K562 (cell line): Measurements from ENCODE around the gene FIGNL1.

Source experiments
- BRF1 ChIP-seq: IDR thresholded peaks from 3 replicates; pipeline ENCODE4 v1.6.1; 2011; ENCODE audit warnings: borderline replicate concordance, mild to moderate bottlenecking; ENCODE audit not compliant: insufficient read length; ENCODE audit errors: extremely low read depth
- HDAC3 ChIP-seq: fragments of 450-650 bp; IDR thresholded peaks from 2 replicates; pipeline ENCODE4 v1.6.1; 2018; ENCODE audit warnings: borderline replicate concordance, mild to moderate bottlenecking, moderate library complexity; ENCODE audit not compliant: partially characterized antibody
- JUNB ChIP-seq: fragments of 450-650 bp; formaldehyde crosslinking; conservative IDR thresholded peaks from 2 replicates; pipeline ENCODE4 v1.4.0; 2020; ENCODE audit warnings: mild to moderate bottlenecking
- NR2F6 ChIP-seq: fragments of 450-650 bp; formaldehyde crosslinking; IDR thresholded peaks from 2 replicates; pipeline ENCODE4 v1.4.0; 2020; ENCODE audit warnings: mild to moderate bottlenecking
- RB1 ChIP-seq: fragments of 450-650 bp; IDR thresholded peaks from 2 replicates; pipeline ENCODE4 v1.6.1; 2017; ENCODE audit warnings: low read depth, mild to moderate bottlenecking
- TCF7L2 ChIP-seq: fragments of 150-350 bp; IDR thresholded peaks from 2 replicates; pipeline ENCODE4 v1.6.1; 2016; ENCODE audit warnings: low read depth, mild to moderate bottlenecking, low read length, moderate library complexity
- ZNF165 ChIP-seq: fragments of 250-450 bp; sonication (Bioruptor Pico); IDR thresholded peaks from 2 replicates; pipeline ENCODE4 v1.4.0; 2020; ENCODE audit warnings: borderline replicate concordance
- ZNF274 ChIP-seq: IDR thresholded peaks from 2 replicates; pipeline ENCODE4 v1.6.1; 2011; ENCODE audit warnings: low read depth, mild to moderate bottlenecking, low read length, moderate library complexity, borderline replicate concordance
- TF ChIP-seq, protein P1 (sequence below): fragments of 450-650 bp; IDR thresholded peaks from 2 replicates; pipeline ENCODE4 v1.6.1; 2018; ENCODE audit not compliant: partially characterized antibody
- TF ChIP-seq, protein P2 (sequence below), 3 experiments: IDR thresholded peaks in 2 of 3; conservative IDR thresholded peaks in 1 of 3; 2 replicates each; pipeline ENCODE4 v1.5.1; 2011 to 2012; ENCODE audit warnings: low read length in 3 of 3, mild to moderate bottlenecking in 3 of 3, control low read depth in 2 of 3, improper control_type of control experiment in 1 of 3, inconsistent platforms in 1 of 3, low read depth in 1 of 3, mixed read lengths in 1 of 3, moderate library complexity in 1 of 3; ENCODE audit not compliant: insufficient read depth in 2 of 3
- TF ChIP-seq, protein P3 (sequence below): sonication (generic); formaldehyde crosslinking; IDR thresholded peaks from 2 replicates; pipeline ENCODE4 v1.8.0; 2023; ENCODE audit warnings: mild to moderate bottlenecking, missing genetic modification reagents
- TF ChIP-seq, protein P4 (sequence below): sonication (generic); formaldehyde crosslinking; IDR thresholded peaks from 2 replicates; pipeline ENCODE4 v1.8.1; 2023; ENCODE audit warnings: mild to moderate bottlenecking, missing genetic modification reagents
- TF ChIP-seq, protein P5 (sequence below): fragments of 250-450 bp; sonication (Bioruptor Pico); IDR thresholded peaks from 2 replicates; pipeline ENCODE4 v1.8.0; 2021; ENCODE audit warnings: borderline replicate concordance, mild to moderate bottlenecking, moderate library complexity; ENCODE audit not compliant: poor library complexity, severe bottlenecking
- TF ChIP-seq, protein P6 (sequence below): sonication (generic); formaldehyde crosslinking; IDR thresholded peaks from 2 replicates; pipeline ENCODE4 v1.8.1; 2023; ENCODE audit warnings: mild to moderate bottlenecking, missing genetic modification reagents

DNA sequence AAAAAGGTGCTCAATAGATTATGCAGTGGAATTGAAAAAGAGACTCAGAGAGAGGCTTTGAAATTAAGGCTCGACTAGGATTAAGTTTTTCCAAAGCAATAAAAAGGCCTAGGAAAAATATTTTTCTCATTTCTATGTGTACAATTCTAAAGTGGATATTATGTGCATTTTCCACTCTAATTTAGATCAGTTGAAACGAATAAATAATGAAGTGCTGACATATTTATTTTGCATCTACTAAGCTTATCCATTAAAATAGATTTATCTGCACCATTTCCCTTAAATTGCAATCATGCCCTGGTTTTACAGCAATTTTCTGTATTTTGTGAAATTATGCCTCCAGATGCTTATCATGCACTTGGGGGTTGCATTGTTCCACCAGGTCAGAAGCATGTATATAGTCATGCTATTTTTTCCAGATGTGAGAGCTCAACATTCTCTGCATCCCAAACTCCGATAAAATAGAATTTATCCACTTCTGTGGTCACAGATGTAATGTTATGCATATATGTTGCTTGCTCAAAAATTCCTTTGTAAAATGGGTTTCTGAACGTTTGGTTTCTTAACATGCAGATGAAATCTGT is 18.3 kb downstream of the FIGNL1 start:
- TF ChIP-seq, protein P1, sequence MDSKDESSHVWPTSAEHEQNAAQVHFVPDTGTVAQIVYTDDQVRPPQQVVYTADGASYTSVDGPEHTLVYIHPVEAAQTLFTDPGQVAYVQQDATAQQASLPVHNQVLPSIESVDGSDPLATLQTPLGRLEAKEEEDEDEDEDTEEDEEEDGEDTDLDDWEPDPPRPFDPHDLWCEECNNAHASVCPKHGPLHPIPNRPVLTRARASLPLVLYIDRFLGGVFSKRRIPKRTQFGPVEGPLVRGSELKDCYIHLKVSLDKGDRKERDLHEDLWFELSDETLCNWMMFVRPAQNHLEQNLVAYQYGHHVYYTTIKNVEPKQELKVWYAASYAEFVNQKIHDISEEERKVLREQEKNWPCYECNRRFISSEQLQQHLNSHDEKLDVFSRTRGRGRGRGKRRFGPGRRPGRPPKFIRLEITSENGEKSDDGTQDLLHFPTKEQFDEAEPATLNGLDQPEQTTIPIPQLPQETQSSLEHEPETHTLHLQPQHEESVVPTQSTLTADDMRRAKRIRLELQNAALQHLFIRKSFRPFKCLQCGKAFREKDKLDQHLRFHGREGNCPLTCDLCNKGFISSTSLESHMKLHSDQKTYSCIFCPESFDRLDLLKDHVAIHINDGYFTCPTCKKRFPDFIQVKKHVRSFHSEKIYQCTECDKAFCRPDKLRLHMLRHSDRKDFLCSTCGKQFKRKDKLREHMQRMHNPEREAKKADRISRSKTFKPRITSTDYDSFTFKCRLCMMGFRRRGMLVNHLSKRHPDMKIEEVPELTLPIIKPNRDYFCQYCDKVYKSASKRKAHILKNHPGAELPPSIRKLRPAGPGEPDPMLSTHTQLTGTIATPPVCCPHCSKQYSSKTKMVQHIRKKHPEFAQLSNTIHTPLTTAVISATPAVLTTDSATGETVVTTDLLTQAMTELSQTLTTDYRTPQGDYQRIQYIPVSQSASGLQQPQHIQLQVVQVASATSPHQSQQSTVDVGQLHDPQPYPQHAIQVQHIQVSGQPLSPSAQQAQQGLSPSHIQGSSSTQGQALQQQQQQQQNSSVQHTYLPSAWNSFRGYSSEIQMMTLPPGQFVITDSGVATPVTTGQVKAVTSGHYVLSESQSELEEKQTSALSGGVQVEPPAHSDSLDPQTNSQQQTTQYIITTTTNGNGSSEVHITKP = no peak
- TF ChIP-seq, protein P2, sequence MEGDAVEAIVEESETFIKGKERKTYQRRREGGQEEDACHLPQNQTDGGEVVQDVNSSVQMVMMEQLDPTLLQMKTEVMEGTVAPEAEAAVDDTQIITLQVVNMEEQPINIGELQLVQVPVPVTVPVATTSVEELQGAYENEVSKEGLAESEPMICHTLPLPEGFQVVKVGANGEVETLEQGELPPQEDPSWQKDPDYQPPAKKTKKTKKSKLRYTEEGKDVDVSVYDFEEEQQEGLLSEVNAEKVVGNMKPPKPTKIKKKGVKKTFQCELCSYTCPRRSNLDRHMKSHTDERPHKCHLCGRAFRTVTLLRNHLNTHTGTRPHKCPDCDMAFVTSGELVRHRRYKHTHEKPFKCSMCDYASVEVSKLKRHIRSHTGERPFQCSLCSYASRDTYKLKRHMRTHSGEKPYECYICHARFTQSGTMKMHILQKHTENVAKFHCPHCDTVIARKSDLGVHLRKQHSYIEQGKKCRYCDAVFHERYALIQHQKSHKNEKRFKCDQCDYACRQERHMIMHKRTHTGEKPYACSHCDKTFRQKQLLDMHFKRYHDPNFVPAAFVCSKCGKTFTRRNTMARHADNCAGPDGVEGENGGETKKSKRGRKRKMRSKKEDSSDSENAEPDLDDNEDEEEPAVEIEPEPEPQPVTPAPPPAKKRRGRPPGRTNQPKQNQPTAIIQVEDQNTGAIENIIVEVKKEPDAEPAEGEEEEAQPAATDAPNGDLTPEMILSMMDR (IDR thresholded peaks at IDR 0.05 in 2 of 3, conservative IDR thresholded peaks at IDR 0.05 in 1 of 3; ENCODE audit: insufficient read depth in 2 of 3, low read depth in 1 of 3, low read length in 3 of 3) = no peak
- no peak for TF ChIP-seq BRF1
- no peak for TF ChIP-seq RB1
- no peak for TF ChIP-seq ZNF274
- TF ChIP-seq, protein P3, sequence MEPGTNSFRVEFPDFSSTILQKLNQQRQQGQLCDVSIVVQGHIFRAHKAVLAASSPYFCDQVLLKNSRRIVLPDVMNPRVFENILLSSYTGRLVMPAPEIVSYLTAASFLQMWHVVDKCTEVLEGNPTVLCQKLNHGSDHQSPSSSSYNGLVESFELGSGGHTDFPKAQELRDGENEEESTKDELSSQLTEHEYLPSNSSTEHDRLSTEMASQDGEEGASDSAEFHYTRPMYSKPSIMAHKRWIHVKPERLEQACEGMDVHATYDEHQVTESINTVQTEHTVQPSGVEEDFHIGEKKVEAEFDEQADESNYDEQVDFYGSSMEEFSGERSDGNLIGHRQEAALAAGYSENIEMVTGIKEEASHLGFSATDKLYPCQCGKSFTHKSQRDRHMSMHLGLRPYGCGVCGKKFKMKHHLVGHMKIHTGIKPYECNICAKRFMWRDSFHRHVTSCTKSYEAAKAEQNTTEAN = no peak
- no peak for TF ChIP-seq ZNF165
- TF ChIP-seq, protein P4, sequence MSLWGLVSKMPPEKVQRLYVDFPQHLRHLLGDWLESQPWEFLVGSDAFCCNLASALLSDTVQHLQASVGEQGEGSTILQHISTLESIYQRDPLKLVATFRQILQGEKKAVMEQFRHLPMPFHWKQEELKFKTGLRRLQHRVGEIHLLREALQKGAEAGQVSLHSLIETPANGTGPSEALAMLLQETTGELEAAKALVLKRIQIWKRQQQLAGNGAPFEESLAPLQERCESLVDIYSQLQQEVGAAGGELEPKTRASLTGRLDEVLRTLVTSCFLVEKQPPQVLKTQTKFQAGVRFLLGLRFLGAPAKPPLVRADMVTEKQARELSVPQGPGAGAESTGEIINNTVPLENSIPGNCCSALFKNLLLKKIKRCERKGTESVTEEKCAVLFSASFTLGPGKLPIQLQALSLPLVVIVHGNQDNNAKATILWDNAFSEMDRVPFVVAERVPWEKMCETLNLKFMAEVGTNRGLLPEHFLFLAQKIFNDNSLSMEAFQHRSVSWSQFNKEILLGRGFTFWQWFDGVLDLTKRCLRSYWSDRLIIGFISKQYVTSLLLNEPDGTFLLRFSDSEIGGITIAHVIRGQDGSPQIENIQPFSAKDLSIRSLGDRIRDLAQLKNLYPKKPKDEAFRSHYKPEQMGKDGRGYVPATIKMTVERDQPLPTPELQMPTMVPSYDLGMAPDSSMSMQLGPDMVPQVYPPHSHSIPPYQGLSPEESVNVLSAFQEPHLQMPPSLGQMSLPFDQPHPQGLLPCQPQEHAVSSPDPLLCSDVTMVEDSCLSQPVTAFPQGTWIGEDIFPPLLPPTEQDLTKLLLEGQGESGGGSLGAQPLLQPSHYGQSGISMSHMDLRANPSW (CRISPR knock-in tag) = no peak
- TF ChIP-seq TCF7L2 = no peak
- TF ChIP-seq, protein P5, sequence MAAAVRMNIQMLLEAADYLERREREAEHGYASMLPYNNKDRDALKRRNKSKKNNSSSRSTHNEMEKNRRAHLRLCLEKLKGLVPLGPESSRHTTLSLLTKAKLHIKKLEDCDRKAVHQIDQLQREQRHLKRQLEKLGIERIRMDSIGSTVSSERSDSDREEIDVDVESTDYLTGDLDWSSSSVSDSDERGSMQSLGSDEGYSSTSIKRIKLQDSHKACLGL (CRISPR knock-in tag) = no peak
- no peak for TF ChIP-seq NR2F6 (CRISPR knock-in tag)
- no peak for TF ChIP-seq JUNB (CRISPR knock-in tag)
- TF ChIP-seq HDAC3 = no peak
- TF ChIP-seq, protein P6, sequence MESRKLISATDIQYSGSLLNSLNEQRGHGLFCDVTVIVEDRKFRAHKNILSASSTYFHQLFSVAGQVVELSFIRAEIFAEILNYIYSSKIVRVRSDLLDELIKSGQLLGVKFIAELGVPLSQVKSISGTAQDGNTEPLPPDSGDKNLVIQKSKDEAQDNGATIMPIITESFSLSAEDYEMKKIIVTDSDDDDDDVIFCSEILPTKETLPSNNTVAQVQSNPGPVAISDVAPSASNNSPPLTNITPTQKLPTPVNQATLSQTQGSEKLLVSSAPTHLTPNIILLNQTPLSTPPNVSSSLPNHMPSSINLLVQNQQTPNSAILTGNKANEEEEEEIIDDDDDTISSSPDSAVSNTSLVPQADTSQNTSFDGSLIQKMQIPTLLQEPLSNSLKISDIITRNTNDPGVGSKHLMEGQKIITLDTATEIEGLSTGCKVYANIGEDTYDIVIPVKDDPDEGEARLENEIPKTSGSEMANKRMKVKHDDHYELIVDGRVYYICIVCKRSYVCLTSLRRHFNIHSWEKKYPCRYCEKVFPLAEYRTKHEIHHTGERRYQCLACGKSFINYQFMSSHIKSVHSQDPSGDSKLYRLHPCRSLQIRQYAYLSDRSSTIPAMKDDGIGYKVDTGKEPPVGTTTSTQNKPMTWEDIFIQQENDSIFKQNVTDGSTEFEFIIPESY = no peak
